Body of pancreas (tissue), 4 donors: ENCODE results near the gene CYB5B. TPM values are rescaled to one million over a fixed set of nuclear protein-coding genes. Genes with fewer than 3 reads are reported as not detected.
"Not testable (repeated sequence)": the region's sequence is repeated elsewhere in the genome, so short reads cannot be mapped to it uniquely, and the experiment has no call there.

Experiments used
- ATAC-seq: fragments of 150-250 bp; one replicate; pipeline ENCODE4 v1.9.1; 2016
- DNase-seq, 4 donors: peaks; one replicate each; pipeline ENCODE4 v3.0.0-alpha.2; 2019
- H3K27ac ChIP-seq, 4 donors: fragments of 200-600 bp; sonication (generic); 1 replicate in 3 of 4; 2 replicates in 1 of 4; pipeline versions ENCODE4 v1.5.1 to v1.6.1; 2016 to 2019; ENCODE audit warnings: mild to moderate bottlenecking in 1 of 4, mixed read lengths in 1 of 4, moderate library complexity in 1 of 4
- H3K27me3 ChIP-seq, 2 donors: fragments of 200-600 bp; sonication (generic); one replicate each; pipeline ENCODE4 v1.6.0; 2016; ENCODE audit warnings: mild to moderate bottlenecking in 1 of 2
- H3K36me3 ChIP-seq, 2 donors: fragments of 200-600 bp; sonication (generic); replicated peaks in 1 of 2; 2 replicates each; pipeline ENCODE4 v1.5.1; 2016; ENCODE audit warnings: low read depth in 2 of 2; ENCODE audit not compliant: insufficient read depth in 1 of 2
- H3K4me1 ChIP-seq: fragments of 200-600 bp; sonication (generic); one replicate; pipeline ENCODE4 v1.6.0; 2016
- H3K4me3 ChIP-seq, 2 donors: fragments of 200-600 bp; sonication (generic); 1 replicate in 1 of 2; 2 replicates in 1 of 2; pipeline ENCODE4 v1.5.1; 2016 to 2019
- H3K9me3 ChIP-seq, 3 donors: fragments of 200-600 bp; sonication (generic); 1 replicate in 2 of 3; 2 replicates in 1 of 3; pipeline ENCODE4 v1.5.1; 2016
- POLR2A ChIP-seq, 3 donors: fragments of 450-650 bp; IDR thresholded peaks; one replicate each; pipeline ENCODE4 v1.6.1; 2016; ENCODE audit warnings: antibody characterized with exemption in 3 of 3, mild to moderate bottlenecking in 2 of 3
- WGBS, 2 donors: methylation state at CpG; one replicate each; pipeline ENCODE4 v1.1.5; 2017; 5-methylcytosine and 5-hydroxymethylcytosine counted together
- intact Hi-C: fragments of 100-400 bp; cut with DNase I; formaldehyde crosslinking; loops from one replicate; pipeline ENCODE4 v1.15.1; 2023
- total RNA-seq, 2 donors: library from RNA; depleted of rRNA; stranded (reverse); fragments of >200 nt; gene quantifications; one replicate each; pipeline ENCODE4 v1.1.0, GENCODE V29; 2016
- TF ChIP-seq, protein P1 (sequence below), 7 experiments: fragments of 450-650 bp in 4 of 7; fragments of 200-600 bp in 3 of 7; sonication (generic) in 3 of 7; IDR thresholded peaks; one replicate each; pipeline ENCODE4 v1.5.1; 2016 to 2019; ENCODE audit warnings: antibody characterized with exemption in 7 of 7

The CYB5B gene
- total RNA-seq, 2 donors from 2014 or later = 8.2 to 20.0 TPM

DNA sequence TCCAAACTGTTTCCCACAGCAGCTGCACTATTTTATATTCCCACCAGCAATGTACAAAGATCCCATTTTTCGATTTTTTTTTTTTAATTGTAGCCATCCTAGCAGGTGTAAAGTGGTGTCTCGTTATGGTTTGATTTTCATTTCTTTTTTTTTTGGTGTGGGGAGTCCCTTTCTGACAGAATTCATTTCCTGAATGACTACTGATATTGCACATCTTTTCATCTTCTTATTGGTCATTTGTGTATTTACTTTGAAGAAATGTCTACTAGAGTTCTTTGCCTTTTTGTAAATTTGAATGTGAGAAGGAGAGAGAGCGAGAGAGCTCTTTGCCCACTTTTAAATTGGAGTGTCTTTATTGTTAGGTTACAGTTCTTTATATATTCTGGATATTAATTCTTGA is 14.0 kb downstream of the CYB5B start:
- intact Hi-C loops = no loop called here
- no peak for DNase-seq
- no peaks in the 10 kb centered on the region for H3K36me3 ChIP-seq
- TF ChIP-seq, protein P1, sequence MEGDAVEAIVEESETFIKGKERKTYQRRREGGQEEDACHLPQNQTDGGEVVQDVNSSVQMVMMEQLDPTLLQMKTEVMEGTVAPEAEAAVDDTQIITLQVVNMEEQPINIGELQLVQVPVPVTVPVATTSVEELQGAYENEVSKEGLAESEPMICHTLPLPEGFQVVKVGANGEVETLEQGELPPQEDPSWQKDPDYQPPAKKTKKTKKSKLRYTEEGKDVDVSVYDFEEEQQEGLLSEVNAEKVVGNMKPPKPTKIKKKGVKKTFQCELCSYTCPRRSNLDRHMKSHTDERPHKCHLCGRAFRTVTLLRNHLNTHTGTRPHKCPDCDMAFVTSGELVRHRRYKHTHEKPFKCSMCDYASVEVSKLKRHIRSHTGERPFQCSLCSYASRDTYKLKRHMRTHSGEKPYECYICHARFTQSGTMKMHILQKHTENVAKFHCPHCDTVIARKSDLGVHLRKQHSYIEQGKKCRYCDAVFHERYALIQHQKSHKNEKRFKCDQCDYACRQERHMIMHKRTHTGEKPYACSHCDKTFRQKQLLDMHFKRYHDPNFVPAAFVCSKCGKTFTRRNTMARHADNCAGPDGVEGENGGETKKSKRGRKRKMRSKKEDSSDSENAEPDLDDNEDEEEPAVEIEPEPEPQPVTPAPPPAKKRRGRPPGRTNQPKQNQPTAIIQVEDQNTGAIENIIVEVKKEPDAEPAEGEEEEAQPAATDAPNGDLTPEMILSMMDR (IDR thresholded peaks at IDR 0.05) = no peak
- no peak for TF ChIP-seq POLR2A (IDR thresholded peaks at IDR 0.05)
- 77 to 86% methylated on average over 3 of the region's 3 CpGs for WGBS, 2 donors
- H3K9me3 ChIP-seq = no peaks in the 10 kb centered on the region
- H3K27ac ChIP-seq = no peak overlapping the region
- peaks cover 16% of the 10 kb centered on the region for H3K4me1 ChIP-seq
- no peak overlapping the region for H3K4me3 ChIP-seq
- H3K27me3 ChIP-seq = no peaks in the 10 kb centered on the region
- no peak for ATAC-seq

DNA sequence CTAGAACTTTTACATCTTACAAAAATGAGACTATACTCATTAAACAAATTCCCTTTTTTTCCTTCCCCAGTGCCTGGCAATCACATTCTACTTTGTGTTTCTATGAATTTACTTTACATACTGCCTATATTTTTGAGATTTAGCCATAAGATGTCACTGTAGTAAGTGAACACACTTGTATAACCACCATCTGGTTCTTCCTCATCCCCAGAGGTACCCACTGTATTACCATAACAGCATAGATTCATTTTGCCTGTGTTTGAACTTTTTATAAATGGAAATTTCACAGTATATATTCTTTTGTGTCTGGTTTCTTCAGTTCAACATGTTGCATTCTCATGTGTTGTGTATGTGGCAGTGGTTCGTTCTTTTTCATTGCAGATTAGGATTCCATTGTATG is 15.8 kb downstream of the CYB5B start:
- ATAC-seq (no peak), DNase-seq (no peak)
- peaks cover 26% of the 10 kb centered on the region for H3K4me1 ChIP-seq
- intact Hi-C loops = no loop called here
- H3K4me3 ChIP-seq = no peak overlapping the region
- no peak overlapping the region for H3K27ac ChIP-seq
- 13 to 37% methylated on average over 1 of the region's 1 CpG for WGBS, 2 donors
- H3K27me3 ChIP-seq = no peaks in the 10 kb centered on the region
- no peaks in the 10 kb centered on the region for H3K9me3 ChIP-seq
- TF ChIP-seq, protein P1 (IDR thresholded peaks at IDR 0.05) = no peak
- TF ChIP-seq POLR2A (IDR thresholded peaks at IDR 0.05) = no peak
- no peaks in the 10 kb centered on the region for H3K36me3 ChIP-seq

DNA sequence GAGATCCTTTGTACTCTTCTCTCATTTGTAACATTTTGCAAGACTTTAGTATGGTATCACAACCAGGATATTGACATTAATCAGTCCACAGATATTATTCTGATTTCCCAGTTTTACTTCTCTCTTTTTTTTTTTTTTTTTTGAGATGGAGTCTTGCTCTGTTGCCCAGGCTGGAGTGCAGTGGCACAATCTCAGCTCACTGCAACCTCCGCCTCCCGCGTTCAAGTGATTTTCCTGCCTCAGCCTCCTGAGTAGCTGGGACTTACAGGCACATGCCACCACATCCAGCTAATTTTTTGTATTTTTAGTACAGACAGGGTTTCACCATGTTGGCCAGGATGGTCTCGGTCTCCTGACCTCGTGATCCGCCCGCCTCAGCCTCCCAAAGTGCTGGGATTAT is 16.6 kb downstream of the CYB5B start:
- intact Hi-C loops, ATAC-seq, H3K27ac ChIP-seq, H3K9me3 ChIP-seq, H3K4me3 ChIP-seq, H3K27me3 ChIP-seq, H3K36me3 ChIP-seq, DNase-seq: not testable (repeated sequence)
- H3K4me1 ChIP-seq = peaks cover 22% of the 10 kb centered on the region
- WGBS, 2 donors = 97 to 98% methylated on average over 7 of the region's 7 CpGs

DNA sequence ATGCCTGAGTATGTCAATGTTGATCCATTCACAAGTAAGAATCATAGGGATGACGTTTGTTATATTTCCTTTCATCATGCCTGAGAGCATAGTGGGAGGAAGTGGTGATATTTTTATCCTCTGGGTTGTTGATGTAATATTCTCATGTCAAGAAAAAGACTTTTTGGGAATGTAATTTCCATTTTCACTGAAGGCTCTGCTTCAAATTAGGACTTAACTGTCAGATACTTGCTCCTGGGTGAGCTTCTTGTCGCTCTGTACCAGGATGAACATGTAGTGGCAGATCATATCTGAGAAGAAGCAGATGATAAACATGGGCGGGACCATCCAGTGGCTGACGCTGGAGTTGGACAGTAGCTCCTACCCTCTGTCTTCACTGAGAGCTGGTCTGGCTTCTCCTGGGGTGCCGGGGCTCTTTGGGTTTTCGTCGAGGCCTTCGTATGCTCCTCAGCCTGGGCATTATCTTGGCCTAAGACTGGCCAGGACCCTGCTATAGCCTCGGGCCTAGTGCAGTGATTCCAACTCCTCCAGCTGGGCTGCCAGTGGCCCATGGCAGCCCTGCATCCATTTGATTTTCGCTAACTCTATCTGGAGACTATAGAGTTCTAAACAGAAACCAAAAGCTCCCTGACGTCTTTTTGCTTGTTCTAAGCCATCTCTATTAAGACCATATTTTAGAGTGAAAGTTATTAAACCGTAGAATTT is 19.7 kb downstream of the CYB5B start:
- WGBS, 2 donors = 71 to 77% methylated on average over 10 to 12 of the region's 12 CpGs
- intact Hi-C loops = no loop called here
- peaks cover 27% of the 10 kb centered on the region for H3K4me1 ChIP-seq
- no peaks in the 10 kb centered on the region for H3K27me3 ChIP-seq
- DNase-seq = no peak
- TF ChIP-seq, protein P1 (IDR thresholded peaks at IDR 0.05) = no peak
- TF ChIP-seq POLR2A (IDR thresholded peaks at IDR 0.05) = no peak
- peak overlapping the region in 3 of 4 donors; percentile 36 to 56 (median 49) for H3K27ac ChIP-seq
- H3K9me3 ChIP-seq = no peaks in the 10 kb centered on the region
- no peaks in the 10 kb centered on the region for H3K36me3 ChIP-seq
- no peak overlapping the region for H3K4me3 ChIP-seq
- ATAC-seq = peak; percentile 27

DNA sequence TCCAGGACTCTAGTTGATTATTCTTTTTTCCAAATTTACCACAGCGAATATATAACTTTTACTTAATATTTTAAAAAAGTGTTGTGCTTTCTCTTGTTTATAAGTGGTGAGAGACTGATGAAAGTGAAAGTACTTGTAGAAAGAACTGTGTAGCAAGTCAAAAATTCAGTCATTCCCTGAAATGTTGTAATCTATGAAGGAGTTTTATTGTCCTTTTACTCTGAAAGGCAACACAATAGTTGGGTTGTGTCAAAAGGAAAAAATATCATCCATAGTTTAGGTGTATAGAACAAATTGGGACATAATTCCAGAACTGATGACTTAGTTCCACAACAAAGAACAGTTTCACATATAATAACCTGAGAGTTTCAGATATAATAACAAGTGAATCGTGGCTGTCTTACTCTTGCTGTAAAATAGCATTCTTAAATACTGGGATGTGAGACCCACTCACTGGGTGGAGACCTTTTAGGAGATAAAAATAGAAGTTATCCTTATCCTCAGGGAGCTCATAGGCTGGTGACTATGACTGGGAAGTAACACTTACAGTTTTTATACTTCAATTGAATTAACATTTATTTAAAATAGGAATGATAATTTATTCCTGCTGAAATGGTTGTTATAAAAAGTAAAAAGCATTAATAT is 20.6 kb downstream of the CYB5B start:
- WGBS, 2 donors = 56 to 68% methylated on average over 2 of the region's 2 CpGs
- H3K36me3 ChIP-seq = no peaks in the 10 kb centered on the region
- peaks cover 32% of the 10 kb centered on the region for H3K4me1 ChIP-seq
- ATAC-seq = no peak
- no peak for TF ChIP-seq POLR2A (IDR thresholded peaks at IDR 0.05)
- TF ChIP-seq, protein P1 (IDR thresholded peaks at IDR 0.05) = no peak
- intact Hi-C loops = no loop called here
- no peaks in the 10 kb centered on the region for H3K9me3 ChIP-seq
- H3K27ac ChIP-seq = peak overlapping the region in 3 of 4 donors; percentile 42 to 56 (median 49)
- H3K27me3 ChIP-seq = no peaks in the 10 kb centered on the region
- no peak overlapping the region for H3K4me3 ChIP-seq
- DNase-seq = no peak
